Ecto neural progenitor cell (in vitro differentiated cells): ENCODE data around the gene KNSTRN.

Experiments
- DNase-seq: peaks from one replicate; pipeline ENCODE4 v3.0.0-alpha.2; 2018; ENCODE audit warnings: low spot score

KNSTRN gene

GRCh38 chr15:40382580-40383456 lies at the start of gene KNSTRN:
Gene KNSTRN (plus strand): TSS chr15:40382721. CDS start chr15:40382836, 115 bp downstream.
- peak; percentile 91 for DNase-seq

- DNase-seq: no peak
Observed at GRCh38 chr15:40333922-40334492, 48.5 kb upstream of the KNSTRN start.

- DNase-seq: no peak
Observed at GRCh38 chr15:40334541-40334940, 48.0 kb upstream of the KNSTRN start.

GRCh38 chr15:40334941-40335795 lies 47.4 kb upstream of the KNSTRN start:
- DNase-seq: no peak

GRCh38 chr15:40335938-40336743 lies 46.4 kb upstream of the KNSTRN start:
- no peak for DNase-seq

- no peak for DNase-seq
Observed at GRCh38 chr15:40336744-40337122, 45.8 kb upstream of the KNSTRN start.

- no peak for DNase-seq
Observed at GRCh38 chr15:40337597-40337996, 44.9 kb upstream of the KNSTRN start.

- DNase-seq: peak; percentile 88
Observed at GRCh38 chr15:40338041-40338657, 44.4 kb upstream of the KNSTRN start.

GRCh38 chr15:40338921-40339620 lies 43.5 kb upstream of the KNSTRN start:
- no peak for DNase-seq

GRCh38 chr15:40339621-40339945 lies 42.9 kb upstream of the KNSTRN start:
- DNase-seq: no peak

- DNase-seq: no peak
Observed at GRCh38 chr15:40340038-40340739, 42.3 kb upstream of the KNSTRN start.

- DNase-seq: no peak
Observed at GRCh38 chr15:40340740-40341400, 41.7 kb upstream of the KNSTRN start, which contains the start of gene CCDC9B. Gene CCDC9B (minus strand): TSS chr15:40340939. CDS start chr15:40340819, 120 bp downstream.

- DNase-seq: no peak
Observed at GRCh38 chr15:40342416-40343320, 39.9 kb upstream of the KNSTRN start.

- no peak for DNase-seq
Observed at GRCh38 chr15:40343512-40343911, 39.0 kb upstream of the KNSTRN start.

- no peak for DNase-seq
Observed at GRCh38 chr15:40344217-40344616, 38.3 kb upstream of the KNSTRN start.

GRCh38 chr15:40344631-40345120 lies 37.8 kb upstream of the KNSTRN start:
- no peak for DNase-seq

GRCh38 chr15:40345225-40345866 lies 37.2 kb upstream of the KNSTRN start:
- no peak for DNase-seq
